GM21526 (cell line): ENCODE data around the gene CYBB.

Experiments
- ATAC-seq: cut with Tn5 transposase; IDR thresholded peaks from one replicate; pipeline ENCODE4 v1.9.1; 2021; ENCODE audit warnings: moderate library complexity; ENCODE audit not compliant: unreplicated experiment, low FRiP score

The CYBB gene

DNA sequence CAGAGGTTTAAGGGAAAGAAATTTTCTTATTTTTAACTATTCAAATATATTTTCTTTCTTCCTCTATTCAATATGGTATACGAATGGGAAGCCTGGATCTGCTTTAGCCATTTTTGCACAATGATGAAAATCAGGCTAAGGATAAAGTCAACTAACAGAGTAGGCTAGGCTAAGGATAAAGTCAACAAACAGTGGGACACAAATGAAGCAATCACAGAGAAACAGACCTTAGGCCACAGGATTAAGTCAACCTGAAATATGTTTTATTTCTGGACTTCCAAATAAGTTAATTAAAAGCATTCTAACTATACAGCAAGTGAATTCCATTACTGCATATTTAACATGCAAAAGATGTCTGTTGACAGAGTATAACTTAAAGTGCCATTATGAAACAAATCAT, 50.5 kb downstream of the CYBB start:
- ATAC-seq = no peak

DNA sequence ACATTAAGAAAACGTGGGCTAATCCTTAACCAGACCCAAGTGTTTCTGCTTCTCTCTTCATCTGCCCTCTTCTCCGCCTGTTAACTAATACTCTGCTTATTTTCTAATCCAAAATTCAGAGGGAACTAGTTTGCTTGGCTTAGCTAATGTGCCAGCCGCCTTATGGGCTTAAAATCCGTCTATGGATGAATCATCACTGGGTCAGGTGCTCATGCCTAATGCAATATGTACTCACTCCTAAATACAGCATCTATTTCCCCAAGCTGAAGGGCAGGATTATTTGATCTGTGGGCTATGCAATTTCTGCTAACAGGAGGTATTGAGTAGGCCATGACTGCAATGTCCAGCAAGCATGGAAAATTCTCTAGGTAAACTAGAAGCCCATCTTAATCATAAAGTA, 55.1 kb downstream of the CYBB start:
- ATAC-seq = no peak

DNA sequence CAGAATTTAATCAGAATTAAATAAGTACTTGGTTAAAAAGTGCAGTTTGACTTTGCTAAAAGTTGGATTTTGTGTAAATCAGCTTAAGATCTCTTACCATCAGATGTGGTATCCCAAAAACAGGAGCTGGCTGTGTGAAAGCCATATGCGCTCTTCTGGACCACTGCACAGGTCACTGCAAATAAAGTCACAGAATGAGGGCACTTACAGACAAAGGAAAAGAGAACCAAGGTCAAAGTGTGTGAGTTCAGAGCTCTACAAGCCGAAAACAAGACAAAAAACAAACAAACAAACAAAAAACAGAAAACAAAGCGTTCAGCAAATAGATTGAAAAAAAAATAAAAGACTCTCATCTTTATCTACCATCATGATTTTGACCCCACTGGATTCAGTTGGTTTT, 61.1 kb downstream of the CYBB start:
- ATAC-seq = no peak

DNA sequence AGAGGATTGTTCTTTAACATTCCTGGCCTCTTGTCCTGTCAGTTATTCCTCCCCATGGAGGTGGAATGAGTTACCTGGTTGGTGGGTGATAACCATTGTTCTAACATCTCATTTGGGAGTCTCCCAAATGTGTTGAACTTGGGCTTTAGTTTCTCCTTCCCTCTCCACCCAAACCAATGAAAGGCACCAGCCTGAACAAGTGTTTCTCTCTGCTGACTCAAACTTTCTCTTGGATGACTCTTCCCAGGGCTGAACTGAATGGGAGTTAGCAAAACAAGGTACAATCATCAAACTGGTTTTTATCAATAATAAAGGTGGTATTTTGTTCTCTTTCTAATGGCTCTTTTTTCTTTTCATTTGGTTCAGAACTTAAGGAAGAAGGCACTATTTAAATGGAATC, 64.8 kb downstream of the CYBB start:
- ATAC-seq = no peak

DNA sequence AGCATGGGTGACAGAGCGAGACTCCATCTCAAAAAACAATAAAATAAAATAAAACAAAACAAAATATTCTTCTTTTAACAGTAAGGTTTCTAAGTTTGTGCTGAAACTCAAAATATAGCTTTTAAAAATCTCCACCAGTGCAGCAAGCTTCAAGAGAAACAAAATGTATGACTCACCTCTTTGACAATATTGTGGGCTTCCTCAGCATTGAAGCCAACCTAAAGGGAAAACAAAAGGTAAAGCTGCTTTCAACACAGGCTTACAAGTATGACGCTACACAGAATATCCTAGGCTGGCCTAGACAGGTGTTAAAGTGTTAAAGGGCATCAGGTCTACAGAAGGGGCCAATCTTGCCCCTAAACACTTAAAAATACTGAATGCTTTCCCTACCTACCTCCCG, 66.3 kb downstream of the CYBB start:
- no peak for ATAC-seq

DNA sequence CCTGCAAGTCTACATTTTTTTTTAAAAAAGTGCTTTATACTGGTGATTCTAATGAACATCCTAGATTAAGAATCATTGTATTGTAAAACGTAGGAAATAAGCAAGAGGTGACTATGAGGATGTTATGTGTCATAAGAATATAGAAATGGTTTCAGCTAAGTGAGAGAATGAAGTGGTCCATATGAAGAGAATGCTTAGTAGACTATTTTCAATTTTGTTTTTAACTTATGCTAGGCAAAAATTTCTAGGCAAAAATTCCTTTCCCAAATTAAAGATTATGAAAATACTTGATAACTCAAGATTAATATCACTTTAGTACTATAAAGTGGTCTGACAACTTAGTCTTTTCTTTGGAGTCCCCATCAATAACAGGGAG, 66.7 kb downstream of the CYBB start:
- ATAC-seq = no peak

DNA sequence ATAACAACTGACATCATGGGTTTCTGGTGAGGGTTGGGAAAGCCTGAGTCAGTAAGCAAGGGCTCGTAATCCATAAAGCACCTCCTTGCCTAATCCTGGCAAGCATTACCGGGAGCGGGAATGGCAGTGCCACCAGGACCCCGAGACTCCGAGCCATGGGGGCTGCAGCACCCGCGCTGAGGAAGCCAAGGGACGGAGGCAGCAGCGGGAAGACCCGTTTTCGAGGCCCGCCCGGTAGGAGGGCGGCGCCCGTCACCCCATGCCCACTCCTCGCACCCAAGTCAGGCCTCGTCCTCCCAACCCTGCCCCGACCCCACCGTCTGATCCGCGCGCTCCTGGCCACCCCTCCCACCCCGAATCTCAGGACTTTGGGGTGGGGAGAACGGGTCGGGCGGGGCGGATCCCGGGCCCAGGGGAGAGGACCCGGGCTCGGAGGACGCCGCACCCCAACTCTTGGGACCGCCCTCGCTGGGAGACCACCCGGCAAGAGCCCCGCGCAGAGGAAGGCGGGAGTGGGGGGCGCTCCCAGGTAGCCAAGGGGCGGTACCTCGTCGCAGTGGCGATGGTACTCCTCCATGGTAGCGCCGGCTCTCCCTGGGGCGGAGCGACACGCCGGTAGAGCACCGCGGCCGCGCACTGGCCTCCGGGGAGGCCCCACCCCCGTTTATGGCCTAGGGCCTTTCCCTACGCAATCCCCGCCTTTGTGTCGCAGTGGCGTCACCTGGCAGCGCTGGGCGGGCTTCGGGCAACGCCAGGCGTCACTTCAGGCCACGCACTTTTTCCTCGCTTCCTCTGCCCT, 67.3 kb downstream of the CYBB start, which contains the start of gene DYNLT3:
Gene DYNLT3, minus strand, starts transcription at position 638 of the 799 bp plus-strand sequence. Its CDS starts 61 bp downstream, at position 577.
- ATAC-seq = peak; percentile 98

DNA sequence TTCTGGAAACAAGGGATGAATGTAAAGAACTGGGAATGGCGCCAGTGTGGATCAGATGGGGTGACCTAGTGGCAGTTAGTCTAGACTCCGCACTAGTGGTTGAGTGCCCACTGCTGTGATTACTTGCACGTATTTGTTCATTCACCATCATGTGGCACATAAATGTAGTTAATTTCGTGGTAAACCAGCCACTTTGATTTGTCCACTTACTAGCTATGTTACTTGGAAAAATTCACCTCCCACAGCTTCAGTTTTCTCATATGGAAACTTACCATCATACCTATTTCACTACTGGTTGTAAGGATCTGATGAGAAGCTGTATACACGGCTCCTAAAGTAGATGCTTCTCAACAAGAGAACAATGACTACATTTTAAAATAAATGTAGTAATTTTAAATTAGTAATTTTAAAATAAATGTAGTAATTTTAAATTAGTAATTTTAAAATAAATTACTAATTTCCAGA, 67.9 kb downstream of the CYBB start:
- peak; percentile 29 for ATAC-seq

DNA sequence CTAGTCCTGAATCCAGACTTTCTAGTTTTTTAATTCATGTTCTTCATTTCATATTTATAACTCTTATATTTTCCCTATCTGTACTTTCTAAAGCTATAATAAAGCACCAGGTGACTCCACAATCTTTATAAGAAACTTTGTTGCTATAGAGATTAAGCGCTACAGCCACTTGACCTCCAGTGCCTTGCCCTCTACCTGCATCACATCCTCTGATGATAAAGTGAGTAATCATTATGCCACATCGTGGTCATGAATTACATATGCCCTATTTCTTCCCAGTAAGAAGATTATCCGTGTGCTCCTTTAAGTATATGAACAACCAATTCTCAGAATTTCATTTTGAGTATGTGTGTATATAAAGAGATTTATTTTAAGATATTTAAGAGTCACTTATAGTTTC, 74.3 kb downstream of the CYBB start:
- ATAC-seq = no peak

DNA sequence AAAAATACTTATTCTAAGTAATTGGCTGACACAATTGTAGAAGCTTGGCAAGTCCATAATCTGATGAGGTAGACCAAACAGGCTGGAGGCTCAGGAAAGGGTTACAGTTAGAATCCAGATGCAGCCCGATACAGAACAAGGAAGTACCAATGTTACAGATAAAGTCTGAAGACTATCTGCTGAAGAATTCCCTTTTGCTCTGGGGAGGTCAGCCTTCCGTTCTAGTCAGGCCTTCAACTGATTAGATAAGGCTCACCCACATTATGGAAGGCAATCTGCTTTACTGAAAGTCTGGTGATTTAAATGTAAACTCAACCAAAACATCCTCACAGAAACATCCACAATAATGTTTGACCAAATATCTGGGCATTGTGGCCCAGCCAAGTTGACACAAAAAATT, 74.9 kb downstream of the CYBB start:
- no peak for ATAC-seq

DNA sequence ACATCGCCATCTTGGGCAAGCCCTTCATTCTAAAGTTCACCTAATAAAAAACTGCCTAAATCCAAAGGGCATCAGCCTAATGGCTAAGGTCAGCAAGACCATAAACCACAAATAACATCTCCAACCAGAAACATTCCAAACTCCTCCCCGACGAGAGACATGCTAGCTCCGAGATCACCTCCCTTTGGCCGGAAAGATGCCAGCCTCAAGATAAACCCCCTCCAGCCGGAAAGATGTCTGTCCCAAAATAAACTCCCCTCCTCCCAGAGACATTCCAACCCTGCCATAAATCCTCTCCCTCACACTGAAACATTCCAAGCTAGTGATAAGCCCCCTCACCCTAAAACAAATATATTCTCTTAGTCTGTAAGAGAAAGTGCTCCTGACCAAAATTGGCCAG, 80.9 kb downstream of the CYBB start:
- no peak for ATAC-seq

DNA sequence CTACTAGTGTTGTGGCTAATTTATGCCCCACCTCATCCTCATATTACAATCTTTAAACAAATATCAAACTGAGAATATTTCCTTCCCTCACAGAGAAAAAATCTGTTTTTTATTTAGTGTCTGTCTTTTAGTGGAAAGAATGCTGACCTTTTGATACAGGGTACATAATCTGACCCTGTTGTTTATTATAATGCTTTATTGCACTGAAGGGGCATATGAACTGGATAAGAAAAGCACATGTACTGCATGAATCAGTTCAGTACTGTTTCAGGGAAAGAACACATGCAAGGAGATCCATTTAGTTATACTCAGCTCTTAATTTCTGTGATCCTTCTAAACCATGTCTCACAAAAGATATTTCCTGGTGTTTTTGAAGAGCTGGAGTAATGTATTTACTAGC, 83.0 kb downstream of the CYBB start:
- ATAC-seq = no peak
